Fibroblast of lung (primary cell): Measurements from ENCODE around the gene ICAM2.

Experiments
- EZH2 ChIP-seq: IDR thresholded peaks from 2 replicates; pipeline ENCODE4 v1.5.1; 2012; ENCODE audit warnings: low read length, control low read depth, mild to moderate bottlenecking; ENCODE audit errors: missing control alignments
- TF ChIP-seq, protein P1 (sequence below), 2 donors: IDR thresholded peaks in 1 of 2; conservative IDR thresholded peaks in 1 of 2; 1 replicate in 1 of 2; 2 replicates in 1 of 2; pipeline ENCODE4 v1.5.1; 2011 to 2012; ENCODE audit warnings: low read length in 2 of 2, control low read depth in 1 of 2, inconsistent platforms in 1 of 2, low read depth in 1 of 2, mild to moderate bottlenecking in 1 of 2

DNA sequence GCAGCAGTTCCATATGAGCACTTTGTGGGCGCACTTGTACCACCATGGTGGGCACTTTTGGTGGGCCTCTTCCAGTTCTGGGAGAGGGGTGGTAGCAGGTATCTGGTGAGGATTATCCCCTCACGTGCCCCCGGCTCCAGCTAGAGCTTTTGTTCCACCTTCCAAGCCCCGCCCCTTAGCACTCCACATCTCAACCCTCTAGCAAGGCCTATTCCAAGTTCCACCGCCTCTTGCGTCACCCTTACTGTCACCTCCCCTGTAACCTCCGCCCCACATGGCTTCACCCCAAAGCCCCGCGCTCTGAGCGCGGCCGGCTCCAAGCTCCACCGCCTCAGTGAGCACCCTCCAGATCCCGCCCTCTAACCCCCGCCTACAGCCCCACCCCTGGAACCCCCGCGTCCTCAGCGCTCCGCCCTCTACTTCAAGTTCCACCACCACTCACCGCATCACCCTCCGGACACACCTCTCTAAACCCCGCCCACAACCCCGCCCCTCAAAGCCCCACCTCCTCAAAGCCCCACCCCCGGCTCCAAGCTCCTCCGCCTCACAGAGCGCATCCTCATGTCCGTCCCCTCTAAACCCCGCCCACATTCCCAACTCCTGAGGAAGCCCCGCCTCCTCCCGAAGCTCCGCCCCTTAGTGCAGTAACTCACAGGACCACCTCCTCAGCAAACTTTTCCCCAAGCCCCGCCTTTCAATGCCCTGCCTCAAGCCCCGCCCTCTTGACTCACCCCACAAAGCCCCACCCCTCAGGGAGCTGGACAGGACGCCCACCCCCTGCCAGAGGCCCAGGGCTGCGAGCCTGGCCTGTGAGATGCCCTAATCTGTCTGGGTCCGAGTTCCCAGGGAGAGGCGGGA lies 58.8 kb downstream of the ICAM2 start:
- TF ChIP-seq, protein P1, sequence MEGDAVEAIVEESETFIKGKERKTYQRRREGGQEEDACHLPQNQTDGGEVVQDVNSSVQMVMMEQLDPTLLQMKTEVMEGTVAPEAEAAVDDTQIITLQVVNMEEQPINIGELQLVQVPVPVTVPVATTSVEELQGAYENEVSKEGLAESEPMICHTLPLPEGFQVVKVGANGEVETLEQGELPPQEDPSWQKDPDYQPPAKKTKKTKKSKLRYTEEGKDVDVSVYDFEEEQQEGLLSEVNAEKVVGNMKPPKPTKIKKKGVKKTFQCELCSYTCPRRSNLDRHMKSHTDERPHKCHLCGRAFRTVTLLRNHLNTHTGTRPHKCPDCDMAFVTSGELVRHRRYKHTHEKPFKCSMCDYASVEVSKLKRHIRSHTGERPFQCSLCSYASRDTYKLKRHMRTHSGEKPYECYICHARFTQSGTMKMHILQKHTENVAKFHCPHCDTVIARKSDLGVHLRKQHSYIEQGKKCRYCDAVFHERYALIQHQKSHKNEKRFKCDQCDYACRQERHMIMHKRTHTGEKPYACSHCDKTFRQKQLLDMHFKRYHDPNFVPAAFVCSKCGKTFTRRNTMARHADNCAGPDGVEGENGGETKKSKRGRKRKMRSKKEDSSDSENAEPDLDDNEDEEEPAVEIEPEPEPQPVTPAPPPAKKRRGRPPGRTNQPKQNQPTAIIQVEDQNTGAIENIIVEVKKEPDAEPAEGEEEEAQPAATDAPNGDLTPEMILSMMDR (conservative IDR thresholded peaks at IDR 0.05 in 1 of 2, IDR thresholded peaks at IDR 0.05 in 1 of 2; ENCODE audit: low read depth in 1 of 2, low read length in 2 of 2), result no peak
- TF ChIP-seq EZH2, result no peak
